Panc1 (cell line): ENCODE results near the gene SIGMAR1.

ENCODE experiments used
- CTCF ChIP-seq: fragments of 450-650 bp; IDR thresholded peaks from 2 replicates; pipeline ENCODE4 v1.5.1; 2017; ENCODE audit warnings: mild to moderate bottlenecking
- POLR2AphosphoS5 ChIP-seq: IDR thresholded peaks from 2 replicates; pipeline ENCODE4 v1.6.1; 2012; ENCODE audit warnings: mild to moderate bottlenecking, low read depth, low read length, moderate library complexity
- SIN3A ChIP-seq: IDR thresholded peaks from 2 replicates; pipeline ENCODE4 v1.6.1; 2012; ENCODE audit warnings: low read depth, mild to moderate bottlenecking, low read length, moderate library complexity, borderline replicate concordance; ENCODE audit not compliant: insufficient read depth
- TCF7L2 ChIP-seq: IDR thresholded peaks from 2 replicates; pipeline ENCODE4 v1.6.1; 2011; ENCODE audit warnings: mild to moderate bottlenecking, low read depth, low read length, inconsistent platforms

- no peak for TF ChIP-seq CTCF
- TF ChIP-seq POLR2AphosphoS5: no peak
- TF ChIP-seq SIN3A: no peak
- no peak for TF ChIP-seq TCF7L2
Measured at GRCh38 chr9:34686231-34686630, 48.6 kb upstream of the SIGMAR1 start.
